Measurements from ENCODE around the gene ZNF624.

- TF ChIP-seq CTCF (IDR thresholded peaks at IDR 0.05) (no peak), POLR2A (IDR thresholded peaks at IDR 0.05) (no peak)
These were observed 69.9 kb downstream of the ZNF624 start for GRCh38 chr17:16583781-16584180.

All from breast epithelium (tissue), 3 donors.